ENCODE measurements around the gene TMEM248.
"Not testable (repeated sequence)": the region's sequence is repeated elsewhere in the genome, so short reads cannot be mapped to it uniquely, and the experiment has no call there.

The TMEM248 gene

DNA sequence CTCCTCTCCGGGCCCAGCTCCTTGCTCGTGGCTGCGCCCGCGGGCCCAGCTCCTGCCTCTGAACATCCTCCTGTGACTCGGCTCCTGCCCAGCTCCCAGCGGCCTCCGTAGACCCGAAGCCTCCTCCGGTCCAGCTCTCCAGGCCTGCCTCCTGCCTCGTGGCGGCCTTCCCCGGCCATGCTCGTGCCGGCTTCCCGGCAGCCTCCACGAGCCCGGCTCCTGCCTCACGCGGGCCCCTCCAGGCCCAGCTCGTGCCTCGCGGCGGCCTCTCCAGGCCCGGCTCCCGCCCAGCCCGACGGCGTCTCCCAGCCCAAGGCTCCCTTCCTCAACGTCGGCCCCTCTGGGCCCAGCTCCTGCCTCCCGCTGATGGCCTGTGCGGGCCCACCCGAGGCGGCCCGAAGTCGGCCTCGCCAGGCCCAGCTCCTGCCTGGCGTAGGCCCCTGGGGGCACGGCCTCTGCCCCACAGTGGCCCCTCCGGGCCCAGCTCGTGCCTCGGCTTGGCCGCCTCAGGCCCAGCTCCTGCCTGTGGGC lies 16.9 kb upstream of the TMEM248 start:
- Histone ChIP-seq H3K4me3 (ENCODE audit: low read depth, low read length) (no peak overlapping the region), H3K79me2 (no peaks in the 10 kb centered on the region), H3K27ac (no peak overlapping the region), H3K9me3 (ENCODE audit: control insufficient read depth, low read length) (no peaks in the 10 kb centered on the region), H3K36me3 (ENCODE audit: control insufficient read depth, insufficient read depth, low read length) (no peaks in the 10 kb centered on the region), H3K4me1 (no peaks in the 10 kb centered on the region), H3K27me3 (ENCODE audit: control insufficient read depth, insufficient read depth, low read length) (no peaks in the 10 kb centered on the region), H3K4me2 (ENCODE audit: low read length) (no peak overlapping the region), H2AFZ (no peak overlapping the region), H3K9ac (no peak overlapping the region)
- no peak for TF ChIP-seq CTCF (IDR thresholded peaks at IDR 0.05)

- Histone ChIP-seq H3K27ac (no peak overlapping the region), H3K4me2 (ENCODE audit: low read length) (no peak overlapping the region), H2AFZ (no peak overlapping the region), H3K27me3 (ENCODE audit: control insufficient read depth, insufficient read depth, low read length) (no peaks in the 10 kb centered on the region), H3K4me1 (no peaks in the 10 kb centered on the region), H3K9me3 (ENCODE audit: control insufficient read depth, low read length) (no peaks in the 10 kb centered on the region), H3K36me3 (ENCODE audit: control insufficient read depth, insufficient read depth, low read length) (no peaks in the 10 kb centered on the region), H3K79me2 (no peaks in the 10 kb centered on the region), H3K9ac (no peak overlapping the region), H3K4me3 (ENCODE audit: low read depth, low read length) (no peak overlapping the region)
- TF ChIP-seq CTCF (IDR thresholded peaks at IDR 0.05): no peak
Observed at GRCh38 chr7:66905278-66905677, 15.7 kb upstream of the TMEM248 start.

DNA sequence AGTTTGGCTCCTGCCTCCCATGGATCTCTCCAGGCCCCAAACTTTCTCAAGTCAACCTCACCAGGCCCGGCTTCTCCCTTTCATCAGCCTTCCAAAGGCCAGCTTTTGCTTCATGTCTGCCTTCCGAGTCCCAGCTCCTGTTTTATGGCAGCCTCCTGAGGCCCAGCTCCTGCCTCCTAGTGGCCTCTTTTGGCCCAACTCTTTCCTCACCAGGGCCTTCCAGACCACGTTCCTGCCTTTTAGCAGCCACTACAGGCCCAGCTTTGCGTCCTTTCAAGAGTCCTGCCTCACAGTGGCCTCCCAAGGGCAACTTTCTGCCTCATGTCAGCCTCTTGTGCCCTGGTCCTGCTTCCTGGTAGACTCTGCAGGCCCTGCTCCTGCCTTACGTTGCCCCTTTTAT lies 15.3 kb upstream of the TMEM248 start:
- peak; percentile 11 for TF ChIP-seq CTCF (IDR thresholded peaks at IDR 0.05)

DNA sequence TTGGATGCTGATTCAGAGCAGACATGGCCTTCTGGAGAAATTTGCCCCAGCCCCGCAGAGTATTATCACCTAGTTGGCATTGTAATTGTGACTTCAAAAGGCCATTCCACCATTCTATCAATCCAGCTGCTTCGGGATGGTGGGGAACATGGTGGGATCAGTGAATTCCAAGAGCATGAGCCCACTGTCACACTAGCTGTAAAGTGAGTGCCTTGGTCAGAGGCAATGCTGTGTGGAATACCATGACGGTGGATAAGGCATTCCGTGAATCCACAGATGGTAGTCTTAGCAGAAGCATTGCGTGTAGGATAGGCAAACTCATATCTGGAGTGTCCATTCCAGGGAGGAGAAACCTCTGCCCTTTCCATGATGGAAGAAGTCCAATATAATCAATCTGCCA lies 13.3 kb upstream of the TMEM248 start:
- H3K4me3 ChIP-seq (ENCODE audit: low read depth, low read length): no peak overlapping the region
- no peak for TF ChIP-seq CTCF (IDR thresholded peaks at IDR 0.05)
- no peak overlapping the region for H2AFZ ChIP-seq
- H3K9me3 ChIP-seq (ENCODE audit: control insufficient read depth, low read length): no peaks in the 10 kb centered on the region
- H3K36me3 ChIP-seq (ENCODE audit: control insufficient read depth, insufficient read depth, low read length): no peaks in the 10 kb centered on the region
- no peak overlapping the region for H3K4me2 ChIP-seq (ENCODE audit: low read length)
- no peaks in the 10 kb centered on the region for H3K4me1 ChIP-seq
- no peak overlapping the region for H3K9ac ChIP-seq
- H3K27ac ChIP-seq: no peak overlapping the region
- no peaks in the 10 kb centered on the region for H3K27me3 ChIP-seq (ENCODE audit: control insufficient read depth, insufficient read depth, low read length)
- no peaks in the 10 kb centered on the region for H3K79me2 ChIP-seq

More for the DNA sequence above, 15.3 kb upstream of the TMEM248 start:
- no peaks in the 10 kb centered on the region for H3K36me3 ChIP-seq (ENCODE audit: control insufficient read depth, insufficient read depth, low read length)
- H3K9ac ChIP-seq: no peak overlapping the region
- no peaks in the 10 kb centered on the region for H3K79me2 ChIP-seq
- H3K4me1 ChIP-seq: no peaks in the 10 kb centered on the region
- no peak overlapping the region for H3K4me3 ChIP-seq (ENCODE audit: low read depth, low read length)
- H3K27me3 ChIP-seq (ENCODE audit: control insufficient read depth, insufficient read depth, low read length): no peaks in the 10 kb centered on the region
- H3K4me2 ChIP-seq (ENCODE audit: low read length): no peak overlapping the region
- no peaks in the 10 kb centered on the region for H3K9me3 ChIP-seq (ENCODE audit: control insufficient read depth, low read length)
- no peak overlapping the region for H2AFZ ChIP-seq
- no peak overlapping the region for H3K27ac ChIP-seq

- H3K9me3 ChIP-seq (ENCODE audit: control insufficient read depth, low read length); H3K9ac ChIP-seq; H2AFZ ChIP-seq; H3K4me3 ChIP-seq (ENCODE audit: low read depth, low read length); H3K27me3 ChIP-seq (ENCODE audit: control insufficient read depth, insufficient read depth, low read length); H3K79me2 ChIP-seq; H3K4me1 ChIP-seq; H3K27ac ChIP-seq; H3K4me2 ChIP-seq (ENCODE audit: low read length); H3K36me3 ChIP-seq (ENCODE audit: control insufficient read depth, insufficient read depth, low read length): not testable (repeated sequence)
Observed at GRCh38 chr7:66908598-66908997, 12.4 kb upstream of the TMEM248 start.
